IMR-90 (cell line): ENCODE measurements around the gene PLIN5. TPM values are rescaled to one million over a fixed set of nuclear protein-coding genes. Genes with fewer than 3 reads are reported as not detected.

Experiments used
- ATAC-seq: fragments of 200-7000 bp; cut with Tn5 transposase; 2 replicates; pipeline ENCODE4 v1.9.1; 2020; ENCODE audit warnings: low read depth, mild to moderate bottlenecking, moderate library complexity
- BruUV-seq: library from RNA; stranded (reverse); fragments of 400-500 nt; replicated peaks from 2 replicates; lab custom pipeline; 2021; lab: Mats Ljungman, UMichigan
- CTCF ChIA-PET: fragments of 300-600 bp; formaldehyde crosslinking; extraction: SDS; loops from one replicate; lab custom pipeline; 2021; ENCODE audit warnings: antibody characterized with exemption; lab: Yijun Ruan, JAX
- POLR2A ChIA-PET: fragments of 300-600 bp; sonication (Branson Sonifier 250); formaldehyde crosslinking; loops from one replicate; lab custom pipeline; 2022; ENCODE audit warnings: antibody characterized with exemption; ENCODE audit not compliant: unreplicated experiment; lab: Charles Lee
- DNase-seq: peaks from one replicate; pipeline ENCODE4 v3.0.0; 2013
- H2AFZ ChIP-seq: replicated peaks from 2 replicates; pipeline ENCODE3; 2013; ENCODE audit warnings: low read length, mild to moderate bottlenecking; ENCODE audit not compliant: poor library complexity
- H2AK5ac ChIP-seq: 2 replicates; pipeline ENCODE4 v1.6.1; 2013; ENCODE audit warnings: low read depth, low read length, inconsistent platforms
- H2AK9ac ChIP-seq: replicated peaks from 2 replicates; pipeline ENCODE3; 2013; ENCODE audit warnings: mild to moderate bottlenecking, low read depth, low read length, moderate library complexity; ENCODE audit not compliant: poor library complexity
- H2BK120ac ChIP-seq: 2 replicates; pipeline ENCODE4 v1.6.1; 2013; ENCODE audit warnings: low read depth, low read length, inconsistent platforms
- H2BK15ac ChIP-seq: 3 replicates; pipeline ENCODE4 v1.6.1; 2013; ENCODE audit warnings: low read depth, low read length, inconsistent platforms
- H2BK20ac ChIP-seq: 2 replicates; pipeline ENCODE4 v1.6.1; 2013; ENCODE audit warnings: low read depth, mild to moderate bottlenecking, inconsistent platforms, low read length, moderate library complexity
- H2BK5ac ChIP-seq: 2 replicates; pipeline ENCODE4 v1.6.1; 2013; ENCODE audit warnings: mild to moderate bottlenecking, low read depth, low read length, inconsistent platforms; ENCODE audit not compliant: poor library complexity, severe bottlenecking
- H3K14ac ChIP-seq: replicated peaks from 2 replicates; pipeline ENCODE4 v1.6.1; 2013; ENCODE audit warnings: low read depth, low read length, inconsistent platforms
- H3K18ac ChIP-seq: 2 replicates; pipeline ENCODE4 v1.6.1; 2013; ENCODE audit warnings: low read depth, low read length, control low read depth
- H3K23ac ChIP-seq: 2 replicates; pipeline ENCODE4 v1.6.1; 2013; ENCODE audit warnings: low read depth, low read length, inconsistent platforms
- H3K27ac ChIP-seq: 2 replicates; pipeline ENCODE4 v1.5.1; 2013; ENCODE audit warnings: mild to moderate bottlenecking, control low read depth, low read length; ENCODE audit not compliant: insufficient read depth
- H3K27me3 ChIP-seq: 2 replicates; pipeline ENCODE4 v1.6.1; 2013; ENCODE audit warnings: low read length; ENCODE audit not compliant: control insufficient read depth, insufficient read depth
- H3K36me3 ChIP-seq: 2 replicates; pipeline ENCODE4 v1.6.1; 2013; ENCODE audit warnings: low read length, mixed read lengths; ENCODE audit not compliant: control insufficient read depth, insufficient read depth
- H3K4ac ChIP-seq: 2 replicates; pipeline ENCODE4 v1.6.1; 2013; ENCODE audit warnings: low read depth, low read length, inconsistent platforms
- H3K4me1 ChIP-seq: 2 replicates; pipeline ENCODE4 v1.6.1; 2013; ENCODE audit warnings: low read length, mixed read lengths; ENCODE audit not compliant: control insufficient read depth, insufficient read depth
- H3K4me2 ChIP-seq: 2 replicates; pipeline ENCODE4 v1.6.1; 2013; ENCODE audit warnings: low read depth, mild to moderate bottlenecking, control low read depth, low read length, moderate library complexity
- H3K4me3 ChIP-seq: 2 replicates; pipeline ENCODE4 v1.5.1; 2013; ENCODE audit warnings: low read depth, mild to moderate bottlenecking, control low read depth, low read length, moderate library complexity; ENCODE audit not compliant: insufficient read depth
- H3K56ac ChIP-seq: 2 replicates; pipeline ENCODE4 v1.6.1; 2013; ENCODE audit warnings: low read length, inconsistent platforms; ENCODE audit not compliant: insufficient read depth; ENCODE audit errors: extremely low read depth
- H3K79me1 ChIP-seq, 2 experiments: 2 replicates each; pipeline ENCODE4 v1.6.1; 2013; ENCODE audit warnings: low read length in 2 of 2, inconsistent platforms in 1 of 2, low read depth in 1 of 2
- H3K9ac ChIP-seq: 2 replicates; pipeline ENCODE4 v1.6.1; 2013; ENCODE audit warnings: low read depth, low read length, control low read depth
- H3K9me1 ChIP-seq: 2 replicates; pipeline ENCODE4 v1.6.1; 2013; ENCODE audit warnings: low read length, inconsistent platforms; ENCODE audit not compliant: insufficient read depth
- H3K9me3 ChIP-seq: 2 replicates; pipeline ENCODE4 v1.6.1; 2013; ENCODE audit warnings: low read length; ENCODE audit not compliant: control insufficient read depth, insufficient read depth
- H4K20me1 ChIP-seq: 2 replicates; pipeline ENCODE4 v1.6.1; 2013; ENCODE audit warnings: low read length, inconsistent platforms; ENCODE audit not compliant: insufficient read depth
- H4K5ac ChIP-seq: 2 replicates; pipeline ENCODE4 v1.6.1; 2013; ENCODE audit warnings: mild to moderate bottlenecking, low read depth, low read length, control low read depth
- H4K8ac ChIP-seq, 2 experiments: 2 replicates each; pipeline ENCODE4 v1.6.1; 2013; ENCODE audit warnings: low read depth in 2 of 2, low read length in 2 of 2, control low read depth in 1 of 2, inconsistent platforms in 1 of 2
- H4K91ac ChIP-seq: 2 replicates; pipeline ENCODE4 v1.6.1; 2013; ENCODE audit warnings: low read depth, low read length, inconsistent platforms; ENCODE audit not compliant: insufficient read depth
- NFE2L2 ChIP-seq: fragments of 150-350 bp; IDR thresholded peaks from 2 replicates; pipeline ENCODE4 v1.6.1; 2016; ENCODE audit warnings: low read depth, mild to moderate bottlenecking, low read length
- USF2 ChIP-seq: fragments of 150-350 bp; IDR thresholded peaks from 2 replicates; pipeline ENCODE4 v1.6.1; 2017; ENCODE audit warnings: mild to moderate bottlenecking, antibody characterized with exemption, low read length, low read depth
- WGBS, 2 experiments: methylation state at CpG; one replicate each; pipeline versions ENCODE4 v1.1.5 to v1.1.7; 2013; ENCODE audit warnings: missing lambda C conversion rate in 2 of 2; ENCODE audit not compliant: insufficient read length in 1 of 2; ENCODE audit errors: extremely low coverage in 2 of 2; 5-methylcytosine and 5-hydroxymethylcytosine counted together
- dilution Hi-C: fragments of 300-500 bp; cut with HindIII; formaldehyde crosslinking; loops from one replicate; pipeline ENCODE4 v1.14.3; 2018; ENCODE audit warnings: low sequenced_read_pairs; ENCODE audit not compliant: unreplicated experiment
- in situ Hi-C: fragments of 300-500 bp; cut with MboI; formaldehyde crosslinking; loops from 3 replicates; pipeline ENCODE4 v1.14.3; 2019; ENCODE audit warnings: low sequenced_read_pairs, inconsistent platforms, mixed read lengths
- intact Hi-C: fragments of 100-400 bp; cut with micrococcal nuclease; formaldehyde crosslinking; loops from 2 replicates; pipeline ENCODE4 v1.10.0; 2022
- polyA plus RNA-seq, 3 experiments: library from polyadenylated mRNA; depleted of rRNA; stranded (reverse); fragments of >200 nt; gene quantifications; 2 replicates each; pipeline ENCODE4 v1.2.3, GENCODE V29; 2012; ENCODE audit warnings: low replicate concordance in 1 of 3
- total RNA-seq: library from RNA; depleted of rRNA; stranded (reverse); fragments of >200 nt; gene quantifications from 2 replicates; pipeline ENCODE4 v1.2.3, GENCODE V29; 2012

Gene PLIN5
- total and polyA plus RNA-seq, 2 of the 4 experiments (the other 2 are of a cell fraction) = not detected

- ChIA-PET POLR2A (no interaction called here), CTCF (interaction anchor here (0.6 to 0.9 kb wide), 2 partner anchors 13 to 88 kb away, joined by 3 to 5 read pairs; no protein-coding TSS in a partner anchor)
- Histone ChIP-seq H3K4me2 (no peak overlapping the region), H2AFZ (no peak overlapping the region), H2BK120ac (no peak overlapping the region), H3K27ac (no peak overlapping the region), H3K9me1 (no peaks in the 10 kb centered on the region), H2AK5ac (no peak overlapping the region), H4K8ac (no peak overlapping the region), H3K9ac (no peak overlapping the region), H3K79me1 (no peaks in the 10 kb centered on the region), H4K20me1 (no peaks in the 10 kb centered on the region; the same call in 1 of the 2 replicates), H3K4me3 (no peak overlapping the region), H3K14ac (no peak overlapping the region), H2AK9ac (no peak overlapping the region), H3K4me1 (peaks cover 7% of the 10 kb centered on the region), H2BK15ac (no peak overlapping the region), H3K27me3 (peaks cover 44% of the 10 kb centered on the region), H4K91ac (no peak overlapping the region), H3K36me3 (no peaks in the 10 kb centered on the region), H3K9me3 (no peaks in the 10 kb centered on the region), H3K23ac (no peak overlapping the region), H3K4ac (no peak overlapping the region), H4K5ac (no peak overlapping the region), H3K56ac (no peak overlapping the region), H2BK20ac (no peak overlapping the region), H3K18ac (no peak overlapping the region), H2BK5ac (no peak overlapping the region)
- BruUV-seq = no TSS peak
- intact Hi-C loops = no loop called here
- dilution Hi-C loops = no loop called here
- DNase-seq (no peak), ATAC-seq (no peak)
- in situ Hi-C loops = no loop called here
- WGBS, 2 experiments = 8% methylated on average over 7 of the region's 50 CpGs; no CpG with 5 or more reads in 1 of the 2 experiments
- TF ChIP-seq NFE2L2 = no peak
- TF ChIP-seq USF2 = peak; percentile 62
These were observed 45.2 kb upstream of the PLIN5 start for GRCh38 chr19:4580021-4580901.
